Adrenal gland (tissue), 12 donors: ENCODE measurements around the gene LIPK. TPM values are rescaled to one million over a fixed set of nuclear protein-coding genes. Genes with fewer than 3 reads are reported as not detected.

Experiments
- DNase-seq, 7 donors: peaks; one replicate each; pipeline ENCODE4 v3.0.0-alpha.2; 2019 to 2020
- H3K27ac ChIP-seq, 5 donors: fragments of 200-600 bp; sonication (generic) in 4 of 5; 1 replicate in 3 of 5; 2 replicates in 2 of 5; pipeline versions ENCODE4 v1.5.1 to v1.8.0; 2016 to 2020; ENCODE audit warnings: mild to moderate bottlenecking in 1 of 5
- H3K27me3 ChIP-seq: fragments of 200-600 bp; 2 replicates; pipeline ENCODE4 v1.8.0; 2021
- H3K36me3 ChIP-seq, 2 donors: fragments of 200-600 bp; replicated peaks in 1 of 2; 1 replicate in 1 of 2; 2 replicates in 1 of 2; pipeline versions ENCODE4 v1.5.1 to v1.8.0; 2018 to 2022
- H3K4me1 ChIP-seq, 2 donors: fragments of 200-600 bp; replicated peaks in 1 of 2; 1 replicate in 1 of 2; 2 replicates in 1 of 2; pipeline versions ENCODE4 v1.5.1 to v1.8.0; 2018 to 2021
- H3K4me3 ChIP-seq, 4 donors: fragments of 200-600 bp; sonication (generic) in 3 of 4; one replicate each; pipeline ENCODE4 v1.5.1; 2016 to 2018
- H3K9me3 ChIP-seq, 3 donors: fragments of 200-600 bp; sonication (generic) in 1 of 3; replicated peaks in 1 of 3; 1 replicate in 2 of 3; 2 replicates in 1 of 3; pipeline versions ENCODE4 v1.5.1 to v1.8.0; 2016 to 2021
- CTCF ChIP-seq, 6 experiments: fragments of 450-650 bp in 4 of 6; fragments of 200-600 bp in 2 of 6; sonication (generic) in 1 of 6; IDR thresholded peaks; 1 replicate in 5 of 6; 2 replicates in 1 of 6; pipeline versions ENCODE4 v1.5.1 to v1.8.0; 2016 to 2021; ENCODE audit warnings: antibody characterized with exemption in 6 of 6, mild to moderate bottlenecking in 2 of 6, moderate library complexity in 1 of 6
- POLR2A ChIP-seq, 2 donors: fragments of 450-650 bp; IDR thresholded peaks; one replicate each; pipeline ENCODE4 v1.6.1; 2017; ENCODE audit warnings: antibody characterized with exemption in 2 of 2, mild to moderate bottlenecking in 2 of 2, moderate library complexity in 1 of 2
- WGBS, 4 donors: extraction: QIAGEN DNeasy Blood & Tissue Kit in 2 of 4; methylation state at CpG; one replicate each; pipeline versions ENCODE4 v1.1.5 to v1.1.7; 2013 to 2017; 5-methylcytosine and 5-hydroxymethylcytosine counted together
- intact Hi-C, 2 donors: fragments of 100-400 bp; cut with DNase I; formaldehyde crosslinking; loops; one replicate each; pipeline versions ENCODE4 v1.14.1 to v1.15.0; 2022 to 2023
- polyA plus RNA-seq, 3 donors: library from polyadenylated mRNA; stranded (reverse); fragments of 200-250 nt in 2 of 3; fragments of 350-450 nt in 1 of 3; fragmentation: Illumina TruSeq in 1 of 3; extraction: RNeasy Lipid Tissue Mini Kit (QIAGEN cat#74804) in 1 of 3; gene quantifications; one replicate each; pipeline ENCODE4 v1.2.3, GENCODE V29; 2013 to 2014
- total RNA-seq, 9 donors: library from RNA; depleted of rRNA in 4 of 9; stranded (reverse); fragments of >200 nt in 4 of 9; fragments of 120-200 nt in 1 of 9; fragmentation: NEBNext Ultra II Directional in 1 of 9; extraction: Animal tissue kit (Norgen Biotek cat#: 25700) in 1 of 9; gene quantifications; one replicate each; pipeline versions ENCODE4 v1.1.0 to v1.2.4, GENCODE V29; 2013 to 2023
- donor health status: healthy with polysubstance abuse.
- donor health status: Bipolar disorder and iron deficiency.
- donor health status: DM: yes; HTN: yes; CAD: no.
- donor health status: DM: no; HTN: no; CAD: no.
- donor health status: DM: no; HTN: no; CAD: no.
- donor health status: DM: yes; HTN: yes; CAD: no.

LIPK gene
- total and polyA plus RNA-seq, 12 donors, result not detected

DNA sequence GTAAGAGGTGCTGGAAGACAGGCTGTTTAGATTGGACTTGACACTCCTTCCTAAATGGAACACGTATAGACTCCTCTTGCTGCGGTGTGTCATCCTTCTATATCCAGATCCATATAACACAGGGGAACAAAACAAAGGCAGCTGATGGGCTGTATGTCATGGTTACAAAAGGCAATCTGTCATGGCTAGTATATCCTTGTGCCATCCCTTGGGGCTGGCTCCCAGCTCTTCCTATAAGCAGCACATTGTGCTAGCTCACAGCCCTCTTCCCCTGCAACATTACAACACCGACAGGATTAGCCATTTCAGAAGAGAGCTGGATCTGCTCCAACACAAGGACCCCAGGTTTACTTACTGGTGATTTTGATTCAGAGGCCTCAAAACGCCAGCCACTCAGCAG is 15.3 kb downstream of the LIPK start:
- Histone ChIP-seq H3K9me3 (no peaks in the 10 kb centered on the region), H3K36me3 (no peaks in the 10 kb centered on the region), H3K4me3 (no peak overlapping the region), H3K27ac (no peak overlapping the region), H3K27me3 (peaks cover 5% of the 10 kb centered on the region), H3K4me1 (no peaks in the 10 kb centered on the region)
- no peak for DNase-seq
- intact Hi-C loops, result no loop called here
- WGBS, 4 donors, result 83 to 98% (median 85%) methylated on average over 4 of the region's 4 CpGs
- TF ChIP-seq CTCF (IDR thresholded peaks at IDR 0.05) (no peak), POLR2A (IDR thresholded peaks at IDR 0.05) (no peak)

DNA sequence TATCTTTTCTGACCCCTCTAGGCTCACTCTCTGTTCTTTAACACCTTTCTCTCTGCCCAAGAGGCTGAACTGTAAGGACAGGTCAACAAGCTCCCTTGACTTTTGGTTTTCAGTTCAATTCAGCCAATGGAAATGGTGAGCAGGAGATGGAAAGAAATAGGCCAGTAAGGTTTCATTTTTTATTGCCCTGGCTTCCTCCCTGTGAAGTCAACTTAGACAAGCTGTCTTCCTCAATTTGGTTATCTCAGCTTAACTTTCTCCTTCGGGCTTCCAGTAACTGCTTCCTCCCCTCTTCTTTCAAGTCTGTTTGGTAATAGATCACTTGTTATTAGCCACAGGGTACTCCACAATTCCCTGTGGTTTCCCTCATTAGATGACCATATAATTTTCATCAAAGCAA is 19.7 kb downstream of the LIPK start:
- Histone ChIP-seq H3K36me3 (no peaks in the 10 kb centered on the region), H3K27me3 (no peaks in the 10 kb centered on the region), H3K4me1 (no peaks in the 10 kb centered on the region), H3K4me3 (no peak overlapping the region), H3K27ac (no peak overlapping the region), H3K9me3 (no peaks in the 10 kb centered on the region)
- TF ChIP-seq CTCF (IDR thresholded peaks at IDR 0.05), result no peak
- TF ChIP-seq POLR2A (IDR thresholded peaks at IDR 0.05), result no peak
- intact Hi-C loops, result no loop called here
- WGBS, 4 donors, result 42 to 52% (median 50%) methylated on average over 1 of the region's 1 CpG
- DNase-seq, result no peak

GRCh38 chr10:88728107-88728763 is 22.2 kb downstream of the LIPK start:
- 66 to 84% (median 73%) methylated on average over 15 to 30 of the region's 30 CpGs for WGBS, 4 donors
- Histone ChIP-seq H3K9me3 (no peaks in the 10 kb centered on the region), H3K36me3 (no peaks in the 10 kb centered on the region), H3K4me3 (no peak overlapping the region), H3K4me1 (no peaks in the 10 kb centered on the region), H3K27me3 (no peaks in the 10 kb centered on the region), H3K27ac (no peak overlapping the region)
- peak in 5 of 6 experiments; percentile 18 to 46 (median 27) for TF ChIP-seq CTCF (IDR thresholded peaks at IDR 0.05)
- TF ChIP-seq POLR2A (IDR thresholded peaks at IDR 0.05), result no peak
- intact Hi-C loops, result no loop called here
- DNase-seq, result peak in 6 of 7 donors; percentile 24 to 56 (median 38)

DNA sequence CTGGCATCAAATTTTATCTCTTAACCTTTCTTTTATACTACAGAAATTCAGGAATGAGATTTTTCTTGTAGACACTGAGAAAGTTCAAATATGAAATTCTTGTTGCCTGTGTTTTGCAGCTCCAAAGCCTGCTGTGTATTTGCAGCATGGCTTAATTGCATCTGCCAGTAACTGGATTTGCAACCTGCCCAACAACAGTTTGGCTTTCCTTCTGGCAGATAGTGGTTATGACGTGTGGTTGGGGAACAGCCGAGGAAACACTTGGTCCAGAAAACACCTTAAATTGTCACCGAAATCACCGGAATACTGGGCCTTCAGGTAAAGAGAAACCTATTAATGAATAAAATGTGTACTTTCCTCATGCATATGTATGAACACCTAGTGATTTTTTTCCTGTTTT is 24.8 kb downstream of the LIPK start:
- WGBS, 4 donors, result 75 to 92% (median 89%) methylated on average over 4 of the region's 4 CpGs
- no peaks in the 10 kb centered on the region for H3K36me3 ChIP-seq
- H3K27me3 ChIP-seq, result no peaks in the 10 kb centered on the region
- no peak overlapping the region for H3K4me3 ChIP-seq
- H3K27ac ChIP-seq, result no peak overlapping the region
- intact Hi-C loops, result no loop called here
- TF ChIP-seq POLR2A (IDR thresholded peaks at IDR 0.05), result no peak
- TF ChIP-seq CTCF (IDR thresholded peaks at IDR 0.05), result no peak
- no peaks in the 10 kb centered on the region for H3K9me3 ChIP-seq
- no peak for DNase-seq
- H3K4me1 ChIP-seq, result no peaks in the 10 kb centered on the region
